ENCODE results near the gene ZNF451. TPM values are rescaled to one million over a fixed set of nuclear protein-coding genes. Genes with fewer than 3 reads are reported as not detected.

ZNF451 gene
- total and polyA plus RNA-seq, 4 donors = 5.5 to 108 (median 33.8) TPM

DNA sequence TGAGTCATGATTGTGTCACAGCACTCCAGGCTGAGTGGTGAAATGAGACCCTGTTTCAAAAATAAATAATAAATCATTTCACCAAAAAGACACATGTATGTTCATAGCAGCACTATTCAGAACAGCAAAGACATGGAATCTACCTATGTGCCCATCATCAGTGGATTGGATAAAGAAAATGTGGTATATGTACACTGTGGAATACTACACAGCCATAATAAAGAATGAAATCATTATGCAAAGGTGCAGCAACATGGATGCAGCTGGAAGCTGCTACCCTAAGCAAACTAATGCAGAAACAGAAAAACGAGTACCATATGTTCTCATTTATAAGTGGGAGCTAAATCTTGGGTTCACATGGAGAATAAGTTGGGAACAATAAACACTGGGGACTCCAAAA lies 33.1 kb downstream of the ZNF451 start:
- H3K9ac ChIP-seq (ENCODE audit: low read depth in 1 of 2, low read length in 2 of 2) = no peak overlapping the region
- 95% methylated on average over 1 of the region's 1 CpG for WGBS
- no peak for TF ChIP-seq SP1 (IDR thresholded peaks at IDR 0.05)
- no peak for TF ChIP-seq EGR1 (IDR thresholded peaks at IDR 0.05; ENCODE audit: low read depth in 2 of 2)
- TF ChIP-seq HNF4G (IDR thresholded peaks at IDR 0.05) = no peak
- TF ChIP-seq NR2F2 (IDR thresholded peaks at IDR 0.05) = no peak
- no peak for TF ChIP-seq JUND (IDR thresholded peaks at IDR 0.05)
- TF ChIP-seq, protein P1, sequence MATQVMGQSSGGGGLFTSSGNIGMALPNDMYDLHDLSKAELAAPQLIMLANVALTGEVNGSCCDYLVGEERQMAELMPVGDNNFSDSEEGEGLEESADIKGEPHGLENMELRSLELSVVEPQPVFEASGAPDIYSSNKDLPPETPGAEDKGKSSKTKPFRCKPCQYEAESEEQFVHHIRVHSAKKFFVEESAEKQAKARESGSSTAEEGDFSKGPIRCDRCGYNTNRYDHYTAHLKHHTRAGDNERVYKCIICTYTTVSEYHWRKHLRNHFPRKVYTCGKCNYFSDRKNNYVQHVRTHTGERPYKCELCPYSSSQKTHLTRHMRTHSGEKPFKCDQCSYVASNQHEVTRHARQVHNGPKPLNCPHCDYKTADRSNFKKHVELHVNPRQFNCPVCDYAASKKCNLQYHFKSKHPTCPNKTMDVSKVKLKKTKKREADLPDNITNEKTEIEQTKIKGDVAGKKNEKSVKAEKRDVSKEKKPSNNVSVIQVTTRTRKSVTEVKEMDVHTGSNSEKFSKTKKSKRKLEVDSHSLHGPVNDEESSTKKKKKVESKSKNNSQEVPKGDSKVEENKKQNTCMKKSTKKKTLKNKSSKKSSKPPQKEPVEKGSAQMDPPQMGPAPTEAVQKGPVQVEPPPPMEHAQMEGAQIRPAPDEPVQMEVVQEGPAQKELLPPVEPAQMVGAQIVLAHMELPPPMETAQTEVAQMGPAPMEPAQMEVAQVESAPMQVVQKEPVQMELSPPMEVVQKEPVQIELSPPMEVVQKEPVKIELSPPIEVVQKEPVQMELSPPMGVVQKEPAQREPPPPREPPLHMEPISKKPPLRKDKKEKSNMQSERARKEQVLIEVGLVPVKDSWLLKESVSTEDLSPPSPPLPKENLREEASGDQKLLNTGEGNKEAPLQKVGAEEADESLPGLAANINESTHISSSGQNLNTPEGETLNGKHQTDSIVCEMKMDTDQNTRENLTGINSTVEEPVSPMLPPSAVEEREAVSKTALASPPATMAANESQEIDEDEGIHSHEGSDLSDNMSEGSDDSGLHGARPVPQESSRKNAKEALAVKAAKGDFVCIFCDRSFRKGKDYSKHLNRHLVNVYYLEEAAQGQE (IDR thresholded peaks at IDR 0.05) = no peak
- TF ChIP-seq, protein P2, sequence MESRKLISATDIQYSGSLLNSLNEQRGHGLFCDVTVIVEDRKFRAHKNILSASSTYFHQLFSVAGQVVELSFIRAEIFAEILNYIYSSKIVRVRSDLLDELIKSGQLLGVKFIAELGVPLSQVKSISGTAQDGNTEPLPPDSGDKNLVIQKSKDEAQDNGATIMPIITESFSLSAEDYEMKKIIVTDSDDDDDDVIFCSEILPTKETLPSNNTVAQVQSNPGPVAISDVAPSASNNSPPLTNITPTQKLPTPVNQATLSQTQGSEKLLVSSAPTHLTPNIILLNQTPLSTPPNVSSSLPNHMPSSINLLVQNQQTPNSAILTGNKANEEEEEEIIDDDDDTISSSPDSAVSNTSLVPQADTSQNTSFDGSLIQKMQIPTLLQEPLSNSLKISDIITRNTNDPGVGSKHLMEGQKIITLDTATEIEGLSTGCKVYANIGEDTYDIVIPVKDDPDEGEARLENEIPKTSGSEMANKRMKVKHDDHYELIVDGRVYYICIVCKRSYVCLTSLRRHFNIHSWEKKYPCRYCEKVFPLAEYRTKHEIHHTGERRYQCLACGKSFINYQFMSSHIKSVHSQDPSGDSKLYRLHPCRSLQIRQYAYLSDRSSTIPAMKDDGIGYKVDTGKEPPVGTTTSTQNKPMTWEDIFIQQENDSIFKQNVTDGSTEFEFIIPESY (IDR thresholded peaks at IDR 0.05) = no peak
- no peak for TF ChIP-seq FOXA2 (IDR thresholded peaks at IDR 0.05)
- TF ChIP-seq, protein P3, sequence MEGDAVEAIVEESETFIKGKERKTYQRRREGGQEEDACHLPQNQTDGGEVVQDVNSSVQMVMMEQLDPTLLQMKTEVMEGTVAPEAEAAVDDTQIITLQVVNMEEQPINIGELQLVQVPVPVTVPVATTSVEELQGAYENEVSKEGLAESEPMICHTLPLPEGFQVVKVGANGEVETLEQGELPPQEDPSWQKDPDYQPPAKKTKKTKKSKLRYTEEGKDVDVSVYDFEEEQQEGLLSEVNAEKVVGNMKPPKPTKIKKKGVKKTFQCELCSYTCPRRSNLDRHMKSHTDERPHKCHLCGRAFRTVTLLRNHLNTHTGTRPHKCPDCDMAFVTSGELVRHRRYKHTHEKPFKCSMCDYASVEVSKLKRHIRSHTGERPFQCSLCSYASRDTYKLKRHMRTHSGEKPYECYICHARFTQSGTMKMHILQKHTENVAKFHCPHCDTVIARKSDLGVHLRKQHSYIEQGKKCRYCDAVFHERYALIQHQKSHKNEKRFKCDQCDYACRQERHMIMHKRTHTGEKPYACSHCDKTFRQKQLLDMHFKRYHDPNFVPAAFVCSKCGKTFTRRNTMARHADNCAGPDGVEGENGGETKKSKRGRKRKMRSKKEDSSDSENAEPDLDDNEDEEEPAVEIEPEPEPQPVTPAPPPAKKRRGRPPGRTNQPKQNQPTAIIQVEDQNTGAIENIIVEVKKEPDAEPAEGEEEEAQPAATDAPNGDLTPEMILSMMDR (IDR thresholded peaks at IDR 0.05; ENCODE audit: low read depth, low read length, missing input control) = no peak
- no peak for TF ChIP-seq YY1 (IDR thresholded peaks at IDR 0.05)
- TF ChIP-seq RXRA (IDR thresholded peaks at IDR 0.05) = no peak
- no peak for TF ChIP-seq GABPA (IDR thresholded peaks at IDR 0.05 in 1 of 2, conservative IDR thresholded peaks at IDR 0.05 in 1 of 2)
- no peak for TF ChIP-seq TAF1 (conservative IDR thresholded peaks at IDR 0.05)
- TF ChIP-seq FOXA1 (IDR thresholded peaks at IDR 0.05) = no peak
- TF ChIP-seq, protein P4, sequence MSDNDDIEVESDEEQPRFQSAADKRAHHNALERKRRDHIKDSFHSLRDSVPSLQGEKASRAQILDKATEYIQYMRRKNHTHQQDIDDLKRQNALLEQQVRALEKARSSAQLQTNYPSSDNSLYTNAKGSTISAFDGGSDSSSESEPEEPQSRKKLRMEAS (IDR thresholded peaks at IDR 0.05) = no peak
- TF ChIP-seq, protein P5, sequence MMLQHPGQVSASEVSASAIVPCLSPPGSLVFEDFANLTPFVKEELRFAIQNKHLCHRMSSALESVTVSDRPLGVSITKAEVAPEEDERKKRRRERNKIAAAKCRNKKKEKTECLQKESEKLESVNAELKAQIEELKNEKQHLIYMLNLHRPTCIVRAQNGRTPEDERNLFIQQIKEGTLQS (IDR thresholded peaks at IDR 0.05) = no peak
- TF ChIP-seq RAD21 (IDR thresholded peaks at IDR 0.05) = no peak
- no peak for TF ChIP-seq HNF4A (conservative IDR thresholded peaks at IDR 0.05)

More for the DNA sequence above, 33.1 kb downstream of the ZNF451 start:
- no peak for DNase-seq (ENCODE audit: low spot score)
- Histone ChIP-seq H3K27me3 (ENCODE audit: control insufficient read depth in 4 of 4, insufficient read depth in 4 of 4, low read length in 3 of 4) (no peaks in the 10 kb centered on the region), H3K27ac (ENCODE audit: low read depth in 1 of 2, low read length in 2 of 2) (no peak overlapping the region), H3K4me1 (ENCODE audit: control insufficient read depth in 4 of 4, insufficient read depth in 4 of 4, low read length in 3 of 4) (no peaks in the 10 kb centered on the region), H3K9me3 (ENCODE audit: control insufficient read depth in 4 of 4, low read length in 3 of 4) (no peaks in the 10 kb centered on the region), H3K36me3 (ENCODE audit: control insufficient read depth in 4 of 4, insufficient read depth in 3 of 4, low read depth in 1 of 4, low read length in 3 of 4) (no peaks in the 10 kb centered on the region), H3K4me3 (ENCODE audit: low read depth in 1 of 3, low read length in 3 of 3) (no peak overlapping the region)
